ENCODE results near the gene GOLPH3.
"Not testable (repeated sequence)": the region's sequence is repeated elsewhere in the genome, so short reads cannot be mapped to it uniquely, and the experiment has no call there.

GOLPH3 gene

DNA sequence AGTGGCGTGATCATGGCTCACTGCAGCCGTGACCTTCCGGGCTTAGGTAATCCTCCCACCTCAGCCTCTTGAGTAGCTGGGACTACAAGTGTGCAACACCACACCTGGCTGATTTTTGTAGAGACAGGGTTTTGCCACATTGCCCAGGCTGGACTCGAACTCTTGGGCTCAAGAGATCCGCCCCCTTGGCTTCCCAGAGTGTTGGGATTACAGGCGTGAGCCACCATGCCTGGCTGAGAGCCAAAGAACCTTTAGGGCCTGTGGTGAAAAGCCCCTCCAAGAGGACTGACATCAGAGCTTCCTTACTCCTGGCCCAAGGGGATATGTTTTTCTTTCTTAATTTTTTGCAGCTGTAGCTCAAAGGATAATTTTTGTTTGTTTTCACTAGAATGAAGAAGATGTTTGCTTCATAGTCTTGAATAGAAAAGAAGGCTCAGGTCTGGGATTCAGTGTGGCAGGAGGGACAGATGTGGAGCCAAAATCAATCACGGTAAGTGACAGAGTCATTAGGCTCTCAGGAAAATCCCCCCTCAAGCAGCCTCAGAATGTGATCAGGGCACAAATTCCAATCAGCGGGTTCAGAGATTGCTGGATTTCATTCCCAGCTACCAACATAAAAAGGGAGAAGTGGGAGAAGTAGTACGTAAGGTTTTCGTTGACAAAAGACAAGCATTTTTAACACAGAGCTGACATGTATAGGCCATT is 77.1 kb downstream of the GOLPH3 start:
- no peak for DNase-seq

DNA sequence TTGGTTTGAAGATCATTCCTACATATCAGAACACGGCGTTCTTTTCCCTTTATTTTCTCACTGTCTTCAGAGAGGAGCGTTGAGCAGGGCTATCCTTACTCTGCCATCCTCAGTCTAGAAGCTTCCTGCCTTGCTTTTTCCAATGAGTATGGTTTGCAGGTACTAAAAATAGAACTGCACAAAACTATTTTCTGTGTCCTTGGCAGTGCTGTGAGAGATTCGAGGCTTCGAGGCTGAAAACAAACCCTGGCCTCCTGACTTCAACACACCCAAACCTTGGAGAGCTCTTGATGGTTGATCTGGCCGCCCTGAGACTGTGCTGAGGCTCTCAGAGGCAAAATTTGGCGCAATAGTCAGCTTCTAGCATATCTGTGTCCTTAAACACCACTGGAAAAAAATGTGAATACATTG is 78.9 kb downstream of the GOLPH3 start:
- no peak for DNase-seq

DNA sequence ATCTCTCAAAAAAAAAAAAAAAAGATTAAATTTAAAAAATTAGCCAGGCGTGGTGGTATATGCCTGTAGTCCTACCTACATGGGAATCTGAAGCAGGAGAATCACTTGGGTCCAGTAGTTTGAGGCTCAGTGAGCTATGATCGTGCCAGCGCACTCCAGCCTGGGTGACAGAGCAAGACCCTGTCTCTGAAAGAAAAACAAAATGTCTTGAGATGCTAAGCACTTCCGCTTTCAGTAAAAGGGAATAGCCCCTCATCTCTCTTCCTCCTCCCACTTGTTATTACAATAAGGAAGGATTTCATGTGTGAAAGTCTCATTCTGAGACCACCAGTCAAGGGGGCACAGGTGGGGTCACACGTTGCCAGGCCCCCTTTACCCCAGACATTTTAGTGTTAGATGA is 79.4 kb downstream of the GOLPH3 start:
- no peak for DNase-seq

DNA sequence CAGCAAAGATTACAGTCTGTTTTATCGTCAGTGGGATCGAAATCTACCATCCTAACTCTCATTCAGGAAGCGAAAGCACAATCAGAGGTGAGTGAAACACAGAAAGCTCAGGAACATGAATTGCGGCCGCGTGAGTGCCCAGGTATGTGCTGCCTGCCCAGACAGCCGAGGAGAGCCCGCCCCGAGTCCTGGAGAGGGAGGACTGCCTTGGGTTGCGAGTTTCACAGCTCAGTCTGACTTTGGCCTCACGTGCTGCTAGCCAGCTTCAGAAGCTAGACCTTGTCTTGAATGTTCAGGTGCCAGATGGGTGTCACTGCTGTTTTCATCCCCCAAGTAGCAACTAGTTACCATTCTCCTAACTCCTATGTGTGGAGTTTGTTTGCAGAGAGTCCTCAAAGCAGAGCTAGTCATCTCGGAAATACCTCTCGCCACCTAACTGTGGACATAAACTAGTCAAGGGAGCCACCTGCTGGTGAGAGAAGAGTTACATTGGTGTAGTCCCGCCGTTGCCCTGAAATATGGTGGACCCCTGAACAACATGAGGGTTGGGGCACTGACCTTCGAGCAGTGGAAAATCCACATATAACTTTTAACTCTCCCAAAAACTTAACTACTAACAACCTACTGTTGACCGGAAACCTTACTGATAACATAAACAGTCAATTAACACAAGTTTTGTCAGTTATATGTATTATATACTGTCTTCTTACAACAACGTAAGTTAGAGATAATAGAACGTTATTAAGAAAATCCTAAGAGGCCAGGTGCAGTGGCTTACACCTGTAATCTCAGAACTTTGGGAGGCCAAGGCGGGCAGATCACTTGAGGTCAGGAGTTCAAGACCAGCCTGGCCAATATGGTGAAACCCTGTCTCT is 80.9 kb downstream of the GOLPH3 start:
- DNase-seq = no peak

DNA sequence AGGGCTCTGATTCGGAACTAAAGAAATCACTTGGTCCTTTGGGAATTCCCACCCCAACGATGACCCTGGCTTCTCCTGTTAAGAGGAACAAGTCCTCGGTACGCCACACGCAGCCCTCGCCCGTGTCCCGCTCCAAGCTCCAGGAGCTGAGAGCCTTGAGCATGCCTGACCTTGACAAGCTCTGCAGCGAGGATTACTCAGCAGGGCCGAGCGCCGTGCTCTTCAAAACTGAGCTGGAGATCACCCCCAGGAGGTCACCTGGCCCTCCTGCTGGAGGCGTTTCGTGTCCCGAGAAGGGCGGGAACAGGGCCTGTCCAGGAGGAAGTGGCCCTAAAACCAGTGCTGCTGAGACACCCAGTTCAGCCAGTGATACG is 83.4 kb downstream of the GOLPH3 start:
- DNase-seq = no peak

DNA sequence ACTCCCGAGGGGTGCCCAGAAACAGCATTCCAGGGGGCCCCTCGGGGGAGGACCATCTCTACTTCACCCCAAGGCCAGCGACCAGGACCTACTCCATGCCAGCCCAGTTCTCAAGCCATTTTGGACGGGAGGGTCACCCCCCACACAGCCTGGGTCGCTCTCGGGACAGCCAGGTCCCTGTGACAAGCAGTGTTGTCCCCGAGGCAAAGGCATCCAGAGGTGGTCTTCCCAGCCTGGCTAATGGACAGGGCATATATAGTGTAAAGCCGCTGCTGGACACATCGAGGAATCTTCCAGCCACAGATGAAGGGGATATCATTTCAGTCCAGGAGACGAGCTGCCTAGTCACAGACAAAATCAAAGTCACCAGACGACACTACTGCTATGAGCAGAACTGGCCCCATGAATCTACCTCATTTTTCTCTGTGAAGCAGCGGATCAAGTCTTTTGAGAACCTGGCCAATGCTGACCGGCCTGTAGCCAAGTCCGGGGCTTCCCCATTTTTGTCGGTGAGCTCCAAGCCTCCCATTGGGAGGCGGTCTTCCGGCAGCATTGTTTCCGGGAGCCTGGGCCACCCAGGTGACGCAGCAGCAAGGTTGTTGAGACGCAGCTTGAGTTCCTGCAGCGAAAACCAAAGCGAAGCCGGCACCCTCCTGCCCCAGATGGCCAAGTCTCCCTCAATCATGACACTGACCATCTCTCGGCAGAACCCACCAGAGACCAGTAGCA is 83.9 kb downstream of the GOLPH3 start:
- DNase-seq = no peak

DNA sequence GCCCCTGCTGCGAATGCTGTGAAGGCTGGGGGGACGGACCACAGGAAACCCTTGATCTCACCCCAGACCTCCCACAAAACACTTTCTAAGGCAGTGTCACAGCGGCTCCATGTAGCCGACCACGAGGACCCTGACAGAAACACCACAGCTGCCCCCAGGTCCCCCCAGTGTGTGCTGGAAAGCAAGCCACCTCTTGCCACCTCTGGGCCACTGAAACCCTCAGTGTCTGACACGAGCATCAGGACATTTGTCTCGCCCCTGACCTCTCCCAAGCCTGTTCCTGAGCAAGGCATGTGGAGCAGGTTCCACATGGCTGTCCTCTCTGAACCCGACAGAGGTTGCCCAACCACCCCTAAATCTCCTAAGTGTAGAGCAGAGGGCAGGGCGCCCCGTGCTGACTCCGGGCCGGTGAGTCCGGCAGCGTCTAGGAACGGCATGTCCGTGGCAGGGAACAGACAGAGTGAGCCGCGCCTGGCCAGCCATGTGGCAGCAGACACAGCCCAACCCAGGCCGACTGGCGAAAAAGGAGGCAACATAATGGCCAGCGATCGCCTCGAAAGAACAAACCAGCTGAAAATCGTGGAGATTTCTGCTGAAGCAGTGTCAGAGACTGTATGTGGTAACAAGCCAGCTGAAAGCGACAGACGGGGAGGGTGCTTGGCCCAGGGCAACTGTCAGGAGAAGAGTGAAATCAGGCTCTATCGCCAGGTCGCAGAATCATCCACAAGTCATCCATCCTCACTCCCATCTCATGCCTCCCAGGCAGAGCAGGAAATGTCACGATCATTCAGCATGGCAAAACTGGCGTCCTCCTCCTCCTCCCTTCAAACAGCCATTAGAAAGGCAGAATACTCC is 84.7 kb downstream of the GOLPH3 start:
- DNase-seq = no peak

DNA sequence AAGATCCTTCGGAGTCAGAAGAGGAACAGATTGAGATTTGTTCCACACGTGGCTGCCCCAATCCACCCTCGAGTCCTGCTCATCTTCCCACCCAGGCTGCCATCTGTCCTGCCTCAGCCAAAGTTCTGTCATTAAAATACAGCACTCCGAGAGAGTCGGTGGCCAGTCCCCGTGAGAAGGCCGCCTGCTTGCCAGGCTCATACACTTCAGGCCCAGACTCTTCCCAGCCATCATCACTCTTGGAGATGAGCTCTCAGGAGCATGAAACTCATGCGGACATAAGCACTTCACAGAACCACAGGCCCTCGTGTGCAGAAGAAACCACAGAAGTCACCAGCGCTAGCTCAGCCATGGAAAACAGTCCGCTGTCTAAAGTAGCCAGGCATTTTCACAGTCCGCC is 85.9 kb downstream of the GOLPH3 start:
- DNase-seq = no peak

DNA sequence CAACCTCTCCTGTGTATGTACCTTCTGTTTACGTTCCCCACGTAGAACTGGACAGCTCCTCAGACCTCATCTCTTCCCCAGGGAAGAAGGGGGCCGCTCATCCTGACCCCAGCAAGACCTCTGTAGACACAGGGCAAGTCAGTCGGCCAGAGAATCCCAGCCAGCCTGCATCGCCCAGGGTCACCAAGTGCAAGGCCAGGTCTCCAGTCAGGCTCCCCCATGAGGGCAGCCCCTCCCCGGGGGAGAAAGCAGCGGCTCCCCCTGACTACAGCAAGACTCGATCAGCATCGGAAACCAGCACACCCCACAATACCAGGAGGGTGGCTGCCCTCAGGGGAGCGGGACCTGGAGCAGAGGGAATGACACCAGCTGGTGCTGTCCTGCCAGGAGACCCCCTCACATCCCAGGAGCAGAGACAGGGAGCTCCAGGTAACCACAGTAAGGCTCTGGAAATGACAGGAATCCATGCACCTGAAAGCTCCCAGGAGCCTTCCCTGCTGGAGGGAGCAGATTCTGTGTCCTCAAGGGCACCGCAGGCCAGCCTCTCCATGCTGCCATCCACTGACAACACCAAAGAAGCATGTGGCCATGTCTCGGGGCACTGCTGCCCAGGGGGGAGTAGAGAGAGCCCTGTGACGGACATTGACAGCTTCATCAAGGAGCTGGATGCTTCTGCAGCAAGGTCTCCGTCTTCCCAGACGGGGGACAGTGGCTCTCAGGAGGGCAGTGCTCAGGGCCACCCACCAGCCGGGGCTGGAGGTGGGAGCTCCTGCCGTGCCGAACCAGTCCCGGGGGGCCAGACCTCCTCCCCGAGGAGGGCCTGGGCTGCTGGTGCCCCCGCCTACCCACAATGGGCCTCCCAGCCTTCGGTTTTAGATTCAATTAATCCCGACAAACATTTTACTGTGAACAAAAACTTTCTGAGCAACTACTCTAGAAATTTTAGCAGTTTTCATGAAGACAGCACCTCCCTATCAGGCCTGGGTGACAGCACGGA is 86.7 kb downstream of the GOLPH3 start:
- DNase-seq = no peak

DNA sequence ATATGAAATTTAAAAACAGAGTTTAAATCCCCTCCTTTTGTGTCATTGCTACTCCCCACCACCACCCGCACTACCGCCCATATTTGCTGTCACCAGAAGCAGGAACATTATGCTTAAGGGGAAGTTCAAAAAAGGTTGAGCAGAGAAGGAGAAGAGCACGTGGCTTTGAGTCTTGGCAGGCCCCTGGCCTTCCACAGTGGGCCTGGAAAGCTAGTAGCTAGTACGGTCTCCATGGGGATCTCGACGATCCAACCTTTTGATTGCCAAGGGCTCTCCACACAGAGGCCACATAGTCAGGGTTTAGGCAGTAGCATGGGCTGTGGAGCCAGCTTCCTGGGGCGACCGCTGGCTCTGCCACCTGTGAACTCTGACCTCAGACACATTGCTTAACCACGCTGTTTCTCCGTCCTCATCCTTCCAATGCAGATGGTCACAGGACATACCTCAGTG is 90.1 kb downstream of the GOLPH3 start:
- DNase-seq = no peak

DNA sequence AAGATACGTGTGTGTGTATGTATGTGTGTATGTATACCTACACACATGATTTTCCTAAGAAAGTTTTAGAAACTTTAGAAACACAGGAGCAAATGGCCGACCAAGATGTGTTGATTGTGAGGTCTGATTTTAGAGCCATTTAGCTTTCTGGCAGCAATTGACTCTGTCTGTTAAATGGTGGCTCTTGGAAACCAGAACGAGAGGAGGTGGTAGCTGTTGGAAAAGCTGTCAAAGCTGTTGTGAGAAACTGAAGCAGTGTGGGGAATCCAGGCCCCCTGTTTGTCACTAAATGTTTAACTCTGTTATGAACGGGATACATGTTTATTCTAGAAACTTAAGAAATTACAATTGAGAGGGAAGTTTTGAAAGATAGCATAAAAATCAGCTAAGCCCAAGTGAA is 91.4 kb downstream of the GOLPH3 start:
- DNase-seq = no peak

DNA sequence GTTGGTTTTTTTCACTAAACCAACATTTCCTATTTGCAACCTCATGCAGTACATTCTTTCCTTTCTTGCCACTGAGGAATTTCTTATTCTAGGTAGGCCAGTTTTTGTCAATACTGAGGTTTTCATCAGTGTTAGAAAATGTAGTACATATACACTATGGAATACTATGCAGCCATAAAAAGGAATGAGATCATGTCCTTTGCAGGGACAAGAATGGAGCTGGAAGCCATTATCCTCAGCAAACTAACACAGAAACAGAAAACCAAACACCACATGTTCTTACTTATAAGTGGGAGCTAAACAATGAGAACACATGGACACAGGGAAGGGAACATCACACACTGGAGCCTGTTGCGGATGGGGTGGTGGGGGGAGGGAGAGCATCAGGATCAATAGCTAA is 93.6 kb downstream of the GOLPH3 start:
- DNase-seq = not testable (repeated sequence)

DNA sequence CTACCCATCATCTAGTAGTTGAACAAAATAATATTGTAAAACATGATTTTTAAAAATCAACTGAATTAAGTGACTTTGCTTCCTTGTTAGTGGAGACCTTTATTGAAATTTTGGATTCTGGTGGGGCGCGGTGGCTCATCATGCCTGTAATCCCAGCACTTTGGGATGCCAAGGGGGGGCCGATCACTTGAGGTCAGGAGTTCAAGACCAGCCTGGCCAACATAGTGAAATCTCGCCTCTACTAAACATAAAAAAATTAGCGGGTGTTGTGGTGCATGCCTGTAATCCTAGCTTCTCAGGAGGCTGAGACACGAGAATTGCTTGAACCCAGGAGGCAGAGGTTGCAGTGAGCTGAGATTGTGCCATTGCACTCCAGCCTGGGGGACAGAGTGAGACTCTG is 95.3 kb downstream of the GOLPH3 start:
- not testable (repeated sequence) for DNase-seq

DNA sequence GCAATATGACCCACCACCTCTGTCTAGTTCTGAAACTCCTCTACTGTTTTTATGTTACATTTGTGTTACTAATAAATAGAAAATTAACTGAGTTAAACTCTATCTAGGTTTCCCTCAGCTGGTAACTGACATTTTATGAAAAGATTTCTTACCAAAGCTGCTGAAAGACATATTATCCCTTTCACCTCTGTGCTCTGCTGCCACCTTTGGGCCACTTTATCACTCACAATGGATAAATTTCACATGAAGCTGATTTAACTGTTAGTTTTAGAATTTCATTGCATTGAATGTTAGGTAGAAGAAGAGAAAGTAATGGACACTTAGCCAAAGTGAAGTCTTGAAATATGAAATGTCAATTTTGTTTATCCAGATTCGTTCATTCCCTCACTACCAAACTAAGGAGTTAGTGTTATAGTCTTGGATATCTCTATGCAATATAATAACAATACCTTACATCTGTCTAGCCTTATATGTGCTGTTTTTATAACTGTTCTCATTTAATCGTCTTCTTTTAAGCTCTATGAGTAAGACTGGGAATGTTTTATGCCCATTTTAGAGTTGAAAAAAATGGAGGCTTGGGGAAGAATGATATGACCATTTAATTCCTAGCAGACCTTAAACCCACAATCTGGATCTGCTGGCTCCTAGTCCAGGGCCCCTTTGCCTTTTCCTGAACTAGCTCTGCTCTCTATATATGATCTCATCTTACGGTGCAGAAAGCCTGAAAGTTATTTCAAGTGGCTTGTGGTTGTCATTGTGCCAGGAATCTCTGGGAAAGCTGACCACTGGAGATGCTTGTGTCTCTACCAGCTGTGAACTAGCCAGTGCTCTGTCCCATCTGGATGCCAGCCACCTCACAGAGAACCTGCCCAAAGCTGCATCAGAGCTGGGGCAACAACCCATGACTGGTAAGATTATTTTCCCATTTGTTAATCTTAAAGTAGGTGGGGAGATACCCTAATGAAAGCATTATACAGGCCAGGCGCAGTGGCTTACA is 97.1 kb downstream of the GOLPH3 start:
- no peak for DNase-seq
